HepG2 (cell line): ENCODE measurements around the gene CNR2. TPM values are rescaled to one million over a fixed set of nuclear protein-coding genes. Genes with fewer than 3 reads are reported as not detected.

Experiments used
- ARID3A ChIP-seq: IDR thresholded peaks from 2 replicates; pipeline ENCODE4 v1.6.1; 2012; ENCODE audit warnings: low read depth, low read length, improper control_type of control experiment
- GABPA ChIP-seq, 2 experiments: IDR thresholded peaks; 2 replicates each; pipeline ENCODE4 v1.6.1; 2011 to 2016; ENCODE audit warnings: low read depth in 2 of 2, low read length in 1 of 2, missing biosample characterization in 1 of 2, missing genetic modification characterization in 1 of 2
- HOXA3 ChIP-seq: sonication (generic); formaldehyde crosslinking; IDR thresholded peaks from 2 replicates; pipeline ENCODE4 v1.5.0; 2020; ENCODE audit warnings: missing genetic modification reagents
- NFE2 ChIP-seq: sonication (generic); formaldehyde crosslinking; IDR thresholded peaks from 2 replicates; pipeline ENCODE4 v1.4.0; 2020; ENCODE audit warnings: missing genetic modification reagents
- POGK ChIP-seq: sonication (generic); formaldehyde crosslinking; conservative IDR thresholded peaks from 2 replicates; pipeline ENCODE4 v1.8.0; 2022; ENCODE audit warnings: mild to moderate bottlenecking, moderate library complexity, missing genetic modification reagents
- SNRNP70 ChIP-seq: fragments of 200-400 bp; formaldehyde crosslinking; IDR thresholded peaks from 2 replicates; pipeline ENCODE4 v1.6.1; 2017; ENCODE audit warnings: mild to moderate bottlenecking, low read depth, low read length, moderate library complexity
- ZBTB4 ChIP-seq: sonication (generic); formaldehyde crosslinking; IDR thresholded peaks from 2 replicates; pipeline ENCODE4 v1.4.0; 2020; ENCODE audit warnings: missing genetic modification reagents, mild to moderate bottlenecking, borderline replicate concordance
- ZFP91 ChIP-seq: sonication (generic); formaldehyde crosslinking; IDR thresholded peaks from 2 replicates; pipeline ENCODE4 v1.9.0; 2022; ENCODE audit warnings: missing genetic modification reagents, mild to moderate bottlenecking, borderline replicate concordance
- ZNF296 ChIP-seq: sonication (generic); formaldehyde crosslinking; conservative IDR thresholded peaks from 2 replicates; pipeline ENCODE4 v1.5.0; 2020; ENCODE audit warnings: mild to moderate bottlenecking, missing genetic modification reagents
- polyA plus RNA-seq, 8 experiments: library from polyadenylated mRNA; depleted of rRNA in 3 of 8; stranded (reverse) in 7 of 8; unstranded in 1 of 8; fragments of >200 nt; fragmentation: Illumina TruSeq in 4 of 8; extraction: Trizol in 4 of 8; gene quantifications; 2 replicates each; pipeline versions ENCODE4 v1.2.1 to v1.2.3, GENCODE V29; 2011 to 2016; ENCODE audit warnings: low read depth in 4 of 8, missing spikeins in 1 of 8, mixed read lengths in 1 of 8; ENCODE audit not compliant: insufficient read depth in 1 of 8
- total RNA-seq, 5 experiments: library from RNA; depleted of rRNA; stranded (reverse); fragments of >200 nt; fragmentation: Illumina TruSeq; extraction: Trizol; gene quantifications; 2 replicates each; pipeline ENCODE4 v1.2.3, GENCODE V29; 2016; ENCODE audit warnings: low read depth in 1 of 5
- TF ChIP-seq, protein P1 (sequence below): sonication (generic); formaldehyde crosslinking; IDR thresholded peaks from 2 replicates; pipeline ENCODE4 v1.8.0; 2022; ENCODE audit warnings: mild to moderate bottlenecking, missing genetic modification reagents, moderate library complexity
- TF ChIP-seq, protein P2 (sequence below): sonication (generic); formaldehyde crosslinking; IDR thresholded peaks from 2 replicates; pipeline ENCODE4 v1.9.0; 2021; ENCODE audit warnings: mild to moderate bottlenecking, missing genetic modification reagents

CNR2 gene
- total and polyA plus RNA-seq, 2 of the 13 experiments (the other 11 are each of a cell fraction or from before 2014, with no cell fraction given), result not detected

DNA sequence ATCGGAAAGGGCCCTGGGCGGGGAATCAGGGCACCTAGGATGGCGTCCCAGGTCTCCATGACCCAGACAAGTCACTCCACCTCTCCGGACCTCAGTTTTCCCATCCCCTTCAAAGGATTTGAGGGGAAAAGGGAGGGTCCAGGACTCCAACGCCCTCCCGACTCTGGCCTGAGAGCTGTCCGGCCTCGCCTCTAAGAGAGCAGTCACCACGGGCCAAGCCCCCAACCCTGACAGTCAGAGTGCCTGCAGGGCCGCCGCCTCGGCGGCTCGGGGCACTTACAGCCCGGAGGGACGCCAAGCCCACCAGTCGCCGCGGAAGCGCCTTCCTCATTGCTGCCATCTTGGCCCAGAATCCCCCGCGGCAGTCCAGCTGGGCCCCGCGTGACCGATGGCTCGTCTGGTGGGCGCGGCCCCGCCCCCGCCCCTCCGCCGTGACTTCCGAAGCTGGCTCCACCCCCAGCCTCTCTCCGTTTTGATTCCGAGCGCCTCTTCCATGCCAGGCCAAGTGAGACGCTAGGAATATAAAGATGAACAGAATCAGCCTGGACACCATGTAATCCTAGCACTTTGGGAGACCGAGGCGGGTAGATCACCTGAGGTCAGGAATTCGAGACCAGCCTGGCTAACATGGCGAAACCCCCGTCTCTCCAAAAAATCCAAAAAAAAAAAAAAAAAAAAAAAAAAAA lies 87.9 kb downstream of the CNR2 start, which contains the start of gene HMGCL (continued):
- TF ChIP-seq POGK (CRISPR knock-in tag), result peak; percentile 84
- TF ChIP-seq NFE2 (CRISPR knock-in tag), result no peak
- TF ChIP-seq HOXA3 (CRISPR knock-in tag), result peak; percentile 95
- TF ChIP-seq, protein P1, sequence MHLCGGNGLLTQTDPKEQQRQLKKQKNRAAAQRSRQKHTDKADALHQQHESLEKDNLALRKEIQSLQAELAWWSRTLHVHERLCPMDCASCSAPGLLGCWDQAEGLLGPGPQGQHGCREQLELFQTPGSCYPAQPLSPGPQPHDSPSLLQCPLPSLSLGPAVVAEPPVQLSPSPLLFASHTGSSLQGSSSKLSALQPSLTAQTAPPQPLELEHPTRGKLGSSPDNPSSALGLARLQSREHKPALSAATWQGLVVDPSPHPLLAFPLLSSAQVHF (CRISPR knock-in tag), result no peak
- TF ChIP-seq ZBTB4 (CRISPR knock-in tag), result peak; percentile 76; the same call in 1 of the 2 replicates
- no peak for TF ChIP-seq ZNF296
- TF ChIP-seq ARID3A, result no peak
- TF ChIP-seq GABPA (IDR thresholded peaks at IDR 0.05; ENCODE audit: low read depth, low read length), result no peak
- peak; percentile 40; the same call in 1 of the 2 replicates for TF ChIP-seq GABPA (CRISPR knock-in tag; IDR thresholded peaks at IDR 0.05; ENCODE audit: low read depth)
- no peak for TF ChIP-seq SNRNP70
- TF ChIP-seq, protein P2, sequence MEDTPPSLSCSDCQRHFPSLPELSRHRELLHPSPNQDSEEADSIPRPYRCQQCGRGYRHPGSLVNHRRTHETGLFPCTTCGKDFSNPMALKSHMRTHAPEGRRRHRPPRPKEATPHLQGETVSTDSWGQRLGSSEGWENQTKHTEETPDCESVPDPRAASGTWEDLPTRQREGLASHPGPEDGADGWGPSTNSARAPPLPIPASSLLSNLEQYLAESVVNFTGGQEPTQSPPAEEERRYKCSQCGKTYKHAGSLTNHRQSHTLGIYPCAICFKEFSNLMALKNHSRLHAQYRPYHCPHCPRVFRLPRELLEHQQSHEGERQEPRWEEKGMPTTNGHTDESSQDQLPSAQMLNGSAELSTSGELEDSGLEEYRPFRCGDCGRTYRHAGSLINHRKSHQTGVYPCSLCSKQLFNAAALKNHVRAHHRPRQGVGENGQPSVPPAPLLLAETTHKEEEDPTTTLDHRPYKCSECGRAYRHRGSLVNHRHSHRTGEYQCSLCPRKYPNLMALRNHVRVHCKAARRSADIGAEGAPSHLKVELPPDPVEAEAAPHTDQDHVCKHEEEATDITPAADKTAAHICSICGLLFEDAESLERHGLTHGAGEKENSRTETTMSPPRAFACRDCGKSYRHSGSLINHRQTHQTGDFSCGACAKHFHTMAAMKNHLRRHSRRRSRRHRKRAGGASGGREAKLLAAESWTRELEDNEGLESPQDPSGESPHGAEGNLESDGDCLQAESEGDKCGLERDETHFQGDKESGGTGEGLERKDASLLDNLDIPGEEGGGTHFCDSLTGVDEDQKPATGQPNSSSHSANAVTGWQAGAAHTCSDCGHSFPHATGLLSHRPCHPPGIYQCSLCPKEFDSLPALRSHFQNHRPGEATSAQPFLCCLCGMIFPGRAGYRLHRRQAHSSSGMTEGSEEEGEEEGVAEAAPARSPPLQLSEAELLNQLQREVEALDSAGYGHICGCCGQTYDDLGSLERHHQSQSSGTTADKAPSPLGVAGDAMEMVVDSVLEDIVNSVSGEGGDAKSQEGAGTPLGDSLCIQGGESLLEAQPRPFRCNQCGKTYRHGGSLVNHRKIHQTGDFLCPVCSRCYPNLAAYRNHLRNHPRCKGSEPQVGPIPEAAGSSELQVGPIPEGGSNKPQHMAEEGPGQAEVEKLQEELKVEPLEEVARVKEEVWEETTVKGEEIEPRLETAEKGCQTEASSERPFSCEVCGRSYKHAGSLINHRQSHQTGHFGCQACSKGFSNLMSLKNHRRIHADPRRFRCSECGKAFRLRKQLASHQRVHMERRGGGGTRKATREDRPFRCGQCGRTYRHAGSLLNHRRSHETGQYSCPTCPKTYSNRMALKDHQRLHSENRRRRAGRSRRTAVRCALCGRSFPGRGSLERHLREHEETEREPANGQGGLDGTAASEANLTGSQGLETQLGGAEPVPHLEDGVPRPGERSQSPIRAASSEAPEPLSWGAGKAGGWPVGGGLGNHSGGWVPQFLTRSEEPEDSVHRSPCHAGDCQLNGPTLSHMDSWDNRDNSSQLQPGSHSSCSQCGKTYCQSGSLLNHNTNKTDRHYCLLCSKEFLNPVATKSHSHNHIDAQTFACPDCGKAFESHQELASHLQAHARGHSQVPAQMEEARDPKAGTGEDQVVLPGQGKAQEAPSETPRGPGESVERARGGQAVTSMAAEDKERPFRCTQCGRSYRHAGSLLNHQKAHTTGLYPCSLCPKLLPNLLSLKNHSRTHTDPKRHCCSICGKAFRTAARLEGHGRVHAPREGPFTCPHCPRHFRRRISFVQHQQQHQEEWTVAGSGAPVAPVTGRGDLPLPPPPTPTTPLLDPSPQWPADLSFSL (CRISPR knock-in tag), result no peak
- peak; percentile 88; the same call in 1 of the 2 replicates for TF ChIP-seq ZFP91
